ENCODE data around the gene BRIP1. TPM values are rescaled to one million over a fixed set of nuclear protein-coding genes. Genes with fewer than 3 reads are reported as not detected.
"Not testable (repeated sequence)": the region's sequence is repeated elsewhere in the genome, so short reads cannot be mapped to it uniquely, and the experiment has no call there.

Gene BRIP1
- total RNA-seq, result 6.5 TPM

GRCh38 chr17:61862975-61863800 is at the start of gene BRIP1:
Gene BRIP1, minus strand, starts transcription at chr17:61863528. Its CDS starts 1,989 bp downstream, at chr17:61861539.
- FAIRE-seq (no peak), DNase-seq (ENCODE audit: low spot score in 2 of 2) (peak; percentile 44 to 78)

- no peak for DNase-seq (ENCODE audit: low spot score in 2 of 2)
- FAIRE-seq, result no peak
Measured at GRCh38 chr17:61908292-61909037, 45.1 kb upstream of the BRIP1 start.

- DNase-seq (ENCODE audit: low spot score in 2 of 2), result no peak
- FAIRE-seq, result no peak
Measured at GRCh38 chr17:61907361-61907760, 44.0 kb upstream of the BRIP1 start.

- FAIRE-seq (no peak), DNase-seq (ENCODE audit: low spot score in 2 of 2) (no peak)
Measured at GRCh38 chr17:61904094-61904710, 40.9 kb upstream of the BRIP1 start.

GRCh38 chr17:61903251-61903650 is 39.9 kb upstream of the BRIP1 start:
- DNase-seq (ENCODE audit: low spot score in 2 of 2) (no peak), FAIRE-seq (no peak)

GRCh38 chr17:61897548-61898180 is 34.3 kb upstream of the BRIP1 start:
- FAIRE-seq, result no peak
- DNase-seq (ENCODE audit: low spot score in 2 of 2), result no peak

- DNase-seq (ENCODE audit: low spot score in 2 of 2) (no peak), FAIRE-seq (no peak)
Measured at GRCh38 chr17:61895391-61895790, 32.1 kb upstream of the BRIP1 start.

GRCh38 chr17:61894310-61894709 is 31.0 kb upstream of the BRIP1 start:
- DNase-seq (ENCODE audit: low spot score in 2 of 2); FAIRE-seq: not testable (repeated sequence)

GRCh38 chr17:61887733-61888132 is 24.4 kb upstream of the BRIP1 start:
- not testable (repeated sequence) for DNase-seq (ENCODE audit: low spot score in 2 of 2); FAIRE-seq

- not testable (repeated sequence) for FAIRE-seq; DNase-seq (ENCODE audit: low spot score in 2 of 2)
Measured at GRCh38 chr17:61885865-61886264, 22.5 kb upstream of the BRIP1 start.

GRCh38 chr17:61884864-61885263 is 21.5 kb upstream of the BRIP1 start:
- no peak for DNase-seq (ENCODE audit: low spot score in 2 of 2)
- FAIRE-seq, result no peak

GRCh38 chr17:61880589-61881102 is 17.3 kb upstream of the BRIP1 start:
- DNase-seq (ENCODE audit: low spot score in 2 of 2) (no peak), FAIRE-seq (no peak)

- no peak for FAIRE-seq
- no peak for DNase-seq (ENCODE audit: low spot score in 2 of 2)
Measured at GRCh38 chr17:61878984-61879612, 15.8 kb upstream of the BRIP1 start.

GRCh38 chr17:61878520-61878919 is 15.2 kb upstream of the BRIP1 start:
- DNase-seq (ENCODE audit: low spot score in 2 of 2) (no peak), FAIRE-seq (no peak)

- DNase-seq (ENCODE audit: low spot score in 2 of 2) (no peak), FAIRE-seq (no peak)
Measured at GRCh38 chr17:61877837-61878236, 14.5 kb upstream of the BRIP1 start.

GRCh38 chr17:61875804-61876203 is 12.5 kb upstream of the BRIP1 start:
- DNase-seq (ENCODE audit: low spot score in 2 of 2), result no peak
- FAIRE-seq, result no peak

- no peak for DNase-seq (ENCODE audit: low spot score in 2 of 2)
- no peak for FAIRE-seq
Measured at GRCh38 chr17:61875285-61875684, 12.0 kb upstream of the BRIP1 start.

GRCh38 chr17:61874075-61874474 is 10.7 kb upstream of the BRIP1 start:
- no peak for FAIRE-seq
- DNase-seq (ENCODE audit: low spot score in 2 of 2), result no peak

- no peak for FAIRE-seq
- DNase-seq (ENCODE audit: low spot score in 2 of 2), result no peak
Measured at GRCh38 chr17:61872099-61872498, 8.8 kb upstream of the BRIP1 start.

- FAIRE-seq, result no peak
- no peak for DNase-seq (ENCODE audit: low spot score in 2 of 2)
Measured at GRCh38 chr17:61869138-61869537, 5.8 kb upstream of the BRIP1 start.

Measured in frontal cortex (tissue), 4 donors.